ENCODE measurements around the gene POU2AF1.

The POU2AF1 gene

DNA sequence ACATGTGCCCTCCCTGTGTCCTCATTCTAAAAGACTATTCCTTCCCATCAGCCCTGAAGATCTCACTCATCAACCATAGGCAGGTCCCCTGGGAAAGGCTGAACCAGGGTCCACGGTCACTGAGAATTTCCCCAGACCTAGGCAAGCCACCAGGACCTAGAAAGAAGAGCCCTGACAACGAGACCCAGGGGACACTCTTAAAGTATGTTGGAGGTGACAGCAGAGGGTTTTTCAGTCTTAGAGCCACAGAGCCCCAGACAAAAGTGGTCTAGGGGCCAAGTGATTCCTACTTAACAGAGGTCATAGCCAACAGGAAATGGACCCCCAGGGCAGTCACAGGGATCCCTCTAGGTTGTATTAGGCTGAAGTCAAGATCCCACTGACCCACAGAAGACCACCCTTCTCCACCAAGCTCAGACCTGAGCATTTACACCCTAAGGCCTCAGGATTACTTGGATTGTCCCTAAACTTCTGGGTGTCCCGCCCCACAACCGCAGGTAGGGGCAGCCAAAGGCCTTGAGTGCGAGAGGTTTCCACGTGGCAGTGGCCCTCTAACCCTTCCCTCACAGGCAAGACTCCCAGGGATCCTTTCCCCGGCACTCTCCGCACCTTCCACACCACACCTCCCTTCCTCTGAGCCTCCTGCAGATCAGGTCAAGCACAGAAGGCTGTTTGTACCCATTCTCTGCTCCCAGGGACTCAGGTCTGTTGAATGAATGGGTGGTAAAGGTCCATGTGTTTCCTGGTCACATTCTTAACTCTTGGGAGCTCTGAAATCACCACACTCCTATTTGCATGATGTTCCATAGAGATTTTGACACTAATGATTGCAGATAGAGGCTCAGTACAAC lies 12.3 kb downstream of the POU2AF1 start:
- TF ChIP-seq ZBTB7A (IDR thresholded peaks at IDR 0.05; ENCODE audit: low read depth) (no peak), CEBPB (IDR thresholded peaks at IDR 0.05) (no peak)
- TF ChIP-seq, protein P1, sequence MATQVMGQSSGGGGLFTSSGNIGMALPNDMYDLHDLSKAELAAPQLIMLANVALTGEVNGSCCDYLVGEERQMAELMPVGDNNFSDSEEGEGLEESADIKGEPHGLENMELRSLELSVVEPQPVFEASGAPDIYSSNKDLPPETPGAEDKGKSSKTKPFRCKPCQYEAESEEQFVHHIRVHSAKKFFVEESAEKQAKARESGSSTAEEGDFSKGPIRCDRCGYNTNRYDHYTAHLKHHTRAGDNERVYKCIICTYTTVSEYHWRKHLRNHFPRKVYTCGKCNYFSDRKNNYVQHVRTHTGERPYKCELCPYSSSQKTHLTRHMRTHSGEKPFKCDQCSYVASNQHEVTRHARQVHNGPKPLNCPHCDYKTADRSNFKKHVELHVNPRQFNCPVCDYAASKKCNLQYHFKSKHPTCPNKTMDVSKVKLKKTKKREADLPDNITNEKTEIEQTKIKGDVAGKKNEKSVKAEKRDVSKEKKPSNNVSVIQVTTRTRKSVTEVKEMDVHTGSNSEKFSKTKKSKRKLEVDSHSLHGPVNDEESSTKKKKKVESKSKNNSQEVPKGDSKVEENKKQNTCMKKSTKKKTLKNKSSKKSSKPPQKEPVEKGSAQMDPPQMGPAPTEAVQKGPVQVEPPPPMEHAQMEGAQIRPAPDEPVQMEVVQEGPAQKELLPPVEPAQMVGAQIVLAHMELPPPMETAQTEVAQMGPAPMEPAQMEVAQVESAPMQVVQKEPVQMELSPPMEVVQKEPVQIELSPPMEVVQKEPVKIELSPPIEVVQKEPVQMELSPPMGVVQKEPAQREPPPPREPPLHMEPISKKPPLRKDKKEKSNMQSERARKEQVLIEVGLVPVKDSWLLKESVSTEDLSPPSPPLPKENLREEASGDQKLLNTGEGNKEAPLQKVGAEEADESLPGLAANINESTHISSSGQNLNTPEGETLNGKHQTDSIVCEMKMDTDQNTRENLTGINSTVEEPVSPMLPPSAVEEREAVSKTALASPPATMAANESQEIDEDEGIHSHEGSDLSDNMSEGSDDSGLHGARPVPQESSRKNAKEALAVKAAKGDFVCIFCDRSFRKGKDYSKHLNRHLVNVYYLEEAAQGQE (IDR thresholded peaks at IDR 0.05; ENCODE audit: low read depth) = no peak
- TF ChIP-seq, protein P2, sequence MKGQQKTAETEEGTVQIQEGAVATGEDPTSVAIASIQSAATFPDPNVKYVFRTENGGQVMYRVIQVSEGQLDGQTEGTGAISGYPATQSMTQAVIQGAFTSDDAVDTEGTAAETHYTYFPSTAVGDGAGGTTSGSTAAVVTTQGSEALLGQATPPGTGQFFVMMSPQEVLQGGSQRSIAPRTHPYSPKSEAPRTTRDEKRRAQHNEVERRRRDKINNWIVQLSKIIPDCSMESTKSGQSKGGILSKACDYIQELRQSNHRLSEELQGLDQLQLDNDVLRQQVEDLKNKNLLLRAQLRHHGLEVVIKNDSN (IDR thresholded peaks at IDR 0.05) = no peak
- TF ChIP-seq, protein P3, sequence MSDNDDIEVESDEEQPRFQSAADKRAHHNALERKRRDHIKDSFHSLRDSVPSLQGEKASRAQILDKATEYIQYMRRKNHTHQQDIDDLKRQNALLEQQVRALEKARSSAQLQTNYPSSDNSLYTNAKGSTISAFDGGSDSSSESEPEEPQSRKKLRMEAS (IDR thresholded peaks at IDR 0.05) = no peak

DNA sequence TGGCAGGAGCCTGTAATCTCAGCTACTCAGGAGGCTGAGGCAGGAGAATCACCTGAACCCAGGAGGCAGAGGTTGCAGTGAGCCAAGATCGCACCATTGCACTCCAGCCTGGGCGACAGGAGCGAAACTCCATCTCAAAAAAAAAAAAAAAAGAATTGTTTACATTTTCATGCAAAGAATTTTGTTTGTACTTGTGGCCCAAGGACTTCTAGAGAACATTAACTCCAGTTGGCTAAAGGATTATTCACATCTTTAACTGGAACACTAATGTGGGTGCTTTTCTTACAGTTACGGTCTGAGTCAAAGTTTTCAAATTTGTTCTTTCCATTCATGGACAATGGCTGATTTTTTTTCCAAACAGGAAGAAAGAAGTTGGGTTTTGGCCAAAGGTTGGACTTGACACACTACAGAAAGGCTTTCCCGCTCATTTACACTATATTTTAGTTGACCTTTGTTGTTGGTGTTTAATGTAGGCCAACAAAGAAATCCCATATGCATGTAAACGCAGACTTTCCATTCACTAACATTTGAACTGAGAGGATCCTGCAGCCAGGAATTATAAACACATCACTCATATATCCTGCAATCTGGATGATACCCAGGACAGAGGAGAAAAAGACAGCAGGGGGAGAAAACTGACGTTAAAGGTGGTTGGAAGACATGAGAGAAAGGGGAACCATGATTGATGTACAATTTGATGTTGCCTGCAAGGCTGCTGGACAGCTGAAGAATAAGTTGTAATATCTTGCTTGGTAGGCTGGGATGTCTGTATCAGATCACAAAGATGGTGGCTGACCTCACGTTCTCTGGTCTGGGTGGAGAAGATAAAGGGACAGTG lies 13.1 kb downstream of the POU2AF1 start:
- TF ChIP-seq CEBPB (IDR thresholded peaks at IDR 0.05) = no peak
- no peak for TF ChIP-seq RAD21 (IDR thresholded peaks at IDR 0.05; ENCODE audit: low read depth)
- TF ChIP-seq, protein P1 (IDR thresholded peaks at IDR 0.05; ENCODE audit: low read depth) = no peak
- no peak for TF ChIP-seq TAF1 (IDR thresholded peaks at IDR 0.05; ENCODE audit: low read depth)
- no peak for TF ChIP-seq ZBTB7A (IDR thresholded peaks at IDR 0.05; ENCODE audit: low read depth)
- no peak for TF ChIP-seq EP300 (IDR thresholded peaks at IDR 0.05; ENCODE audit: borderline replicate concordance)
- TF ChIP-seq, protein P2 (IDR thresholded peaks at IDR 0.05) = no peak
- no peak for TF ChIP-seq YY1 (IDR thresholded peaks at IDR 0.05; ENCODE audit: low read depth)
- no peak for TF ChIP-seq NFIC (IDR thresholded peaks at IDR 0.05)
- TF ChIP-seq, protein P3 (IDR thresholded peaks at IDR 0.05) = no peak
- no peak for TF ChIP-seq FOXM1 (IDR thresholded peaks at IDR 0.05; ENCODE audit: borderline replicate concordance, low read depth)
- TF ChIP-seq TEAD4 (IDR thresholded peaks at IDR 0.05) = no peak
- no peak for TF ChIP-seq TCF12 (IDR thresholded peaks at IDR 0.05; ENCODE audit: low read depth)
- no peak for TF ChIP-seq EGR1 (IDR thresholded peaks at IDR 0.05)
- no peak for TF ChIP-seq CREB1 (IDR thresholded peaks at IDR 0.05; ENCODE audit: low read depth)

DNA sequence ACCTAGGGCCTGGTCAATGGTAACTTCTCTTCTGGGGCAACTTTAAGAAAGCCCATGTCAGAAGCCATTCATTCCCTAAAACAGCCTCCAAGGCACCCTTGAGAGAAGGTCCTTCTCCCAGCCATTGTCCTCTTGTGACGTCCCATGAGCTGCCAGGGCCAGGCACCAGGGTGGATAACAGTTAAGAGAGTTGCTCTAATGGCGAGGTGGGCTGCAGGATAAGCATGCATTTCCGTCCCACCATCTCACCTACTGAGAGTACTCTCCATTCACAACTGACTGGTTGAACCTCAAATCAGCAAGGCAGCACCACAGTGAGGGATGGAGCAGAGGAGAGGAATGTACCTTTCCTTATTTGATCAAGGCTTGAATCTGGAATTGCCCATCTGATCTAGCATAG lies 14.6 kb downstream of the POU2AF1 start:
- TF ChIP-seq YY1 (IDR thresholded peaks at IDR 0.05; ENCODE audit: low read depth) (no peak), EGR1 (IDR thresholded peaks at IDR 0.05) (no peak), EP300 (IDR thresholded peaks at IDR 0.05; ENCODE audit: borderline replicate concordance) (no peak), CEBPB (IDR thresholded peaks at IDR 0.05) (no peak), TCF12 (IDR thresholded peaks at IDR 0.05; ENCODE audit: low read depth) (no peak)
- TF ChIP-seq, protein P1 (IDR thresholded peaks at IDR 0.05; ENCODE audit: low read depth) = no peak
- TF ChIP-seq, protein P3 (IDR thresholded peaks at IDR 0.05) = no peak

DNA sequence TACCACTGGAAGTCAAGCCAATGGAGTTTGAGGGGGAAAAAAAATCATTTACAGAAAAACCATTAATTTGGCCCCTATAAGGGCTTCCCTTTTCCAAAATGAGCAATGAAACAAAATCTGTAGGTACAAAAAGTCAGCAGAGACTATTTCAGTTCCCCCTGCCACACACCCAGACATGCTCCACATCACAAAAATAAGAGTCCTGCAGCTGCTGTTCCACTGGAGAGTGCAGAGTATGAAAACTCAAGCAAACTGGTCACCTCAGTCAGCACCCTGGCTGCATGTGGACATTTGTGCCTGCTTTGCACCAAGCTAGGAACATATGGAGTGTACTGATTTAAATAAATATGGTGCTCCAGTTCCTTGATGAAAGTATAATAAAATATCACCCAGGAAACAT lies 15.1 kb downstream of the POU2AF1 start:
- TF ChIP-seq, protein P1 (IDR thresholded peaks at IDR 0.05; ENCODE audit: low read depth) = no peak
- TF ChIP-seq EP300 (IDR thresholded peaks at IDR 0.05; ENCODE audit: borderline replicate concordance) = no peak
- TF ChIP-seq TAF1 (IDR thresholded peaks at IDR 0.05; ENCODE audit: low read depth) = no peak
- TF ChIP-seq EGR1 (IDR thresholded peaks at IDR 0.05) = no peak
- TF ChIP-seq, protein P3 (IDR thresholded peaks at IDR 0.05) = no peak
- TF ChIP-seq CEBPB (IDR thresholded peaks at IDR 0.05) = no peak
- no peak for TF ChIP-seq TEAD4 (IDR thresholded peaks at IDR 0.05)
- TF ChIP-seq, protein P2 (IDR thresholded peaks at IDR 0.05) = no peak
- no peak for TF ChIP-seq YY1 (IDR thresholded peaks at IDR 0.05; ENCODE audit: low read depth)
- no peak for TF ChIP-seq FOXM1 (IDR thresholded peaks at IDR 0.05; ENCODE audit: borderline replicate concordance, low read depth)
- no peak for TF ChIP-seq ZBTB7A (IDR thresholded peaks at IDR 0.05; ENCODE audit: low read depth)
- no peak for TF ChIP-seq CREB1 (IDR thresholded peaks at IDR 0.05; ENCODE audit: low read depth)
- no peak for TF ChIP-seq RAD21 (IDR thresholded peaks at IDR 0.05; ENCODE audit: low read depth)
- TF ChIP-seq TCF12 (IDR thresholded peaks at IDR 0.05; ENCODE audit: low read depth) = no peak
- no peak for TF ChIP-seq NFIC (IDR thresholded peaks at IDR 0.05)
